ENCODE data around the gene GPANK1. TPM values are rescaled to one million over a fixed set of nuclear protein-coding genes. Genes with fewer than 3 reads are reported as not detected.

The GPANK1 gene
- total and polyA plus RNA-seq, 9 of the 15 experiments (the other 6 are each of a cell fraction or from before 2014, with no cell fraction given), result 32.2 to 111 (median 46.3) TPM

DNA sequence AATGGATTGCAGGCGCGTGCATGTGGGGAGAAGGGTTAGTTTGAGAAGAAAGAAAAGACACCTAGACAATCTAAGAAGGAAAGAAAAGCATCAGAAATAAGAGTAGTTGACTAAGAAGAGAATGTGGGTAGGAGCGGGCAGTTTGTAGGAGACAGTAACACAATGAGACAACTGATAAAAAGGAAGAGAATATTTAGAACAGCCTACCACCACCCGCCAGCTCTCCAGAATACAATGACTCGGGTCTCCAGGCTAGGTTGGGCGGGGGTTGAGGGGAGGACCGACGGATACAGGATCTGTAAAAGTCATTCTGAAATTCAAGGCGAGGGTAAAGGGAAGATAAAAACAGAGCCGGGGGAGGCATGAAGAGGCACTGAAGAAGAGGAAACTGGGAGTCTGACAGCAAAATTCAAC is 37.6 kb upstream of the GPANK1 start:
- WGBS (ENCODE audit: insufficient coverage, low coverage, missing lambda C conversion rate), result under 1% methylated on average over 10 of the region's 10 CpGs
- Histone ChIP-seq H3K27ac (ENCODE audit: extremely low read depth, low read depth, low read length) (peak overlapping the region; percentile 93), H3K79me2 (ENCODE audit: control insufficient read depth, insufficient read depth, low read length) (peaks cover 53% of the 10 kb centered on the region), H3K36me3 (ENCODE audit: control insufficient read depth, insufficient read depth, low read length) (peaks cover 40% of the 10 kb centered on the region), H4K20me1 (replicated peaks; ENCODE audit: control insufficient read depth, insufficient read depth, low read length) (no peaks in the 10 kb centered on the region; the same call in 1 of the 2 replicates), H3K9me3 (replicated peaks; ENCODE audit: control insufficient read depth, insufficient read depth, low read depth, low read length) (no peaks in the 10 kb centered on the region), H3K4me2 (ENCODE audit: insufficient read depth, low read length) (peak overlapping the region; percentile 87), H3K9me1 (ENCODE audit: control insufficient read depth, insufficient read depth, low read length) (peaks cover 5% of the 10 kb centered on the region), H3K9ac (ENCODE audit: insufficient read depth in 1 of 2, low read depth in 2 of 2, low read length in 2 of 2) (peak overlapping the region; percentile 93 to 96), H3K4me3 (peak overlapping the region; percentile 68), H2AFZ (ENCODE audit: low read depth, low read length) (peak overlapping the region; percentile 91), H3K27me3 (ENCODE audit: control insufficient read depth in 2 of 2, insufficient read depth in 2 of 2, low read length in 2 of 2) (no peaks in the 10 kb centered on the region), H3K4me1 (replicated peaks in 1 of 2; ENCODE audit: control insufficient read depth in 2 of 2, insufficient read depth in 2 of 2, low read length in 2 of 2) (peaks cover 22 to 34% of the 10 kb centered on the region in 2 experiments)
- DNase-seq (ENCODE audit: extremely low read depth in 1 of 4, low spot score in 3 of 4) (peak in 2 of 4 experiments; percentile 79 to 87), ATAC-seq (peak; percentile 61), FAIRE-seq (peak; percentile 15)
- BruUV-seq (replicated peaks), result no TSS peak
- ChIA-PET POLR2A (interaction anchor here (0.5 to 9.7 kb wide), 20 partner anchors 10 to 145 kb away, joined by 3 to 158 read pairs (median 8); partner anchors contain the start of genes C6orf47, CSNK2B, GPANK1 and LY6G6C), CTCF (ENCODE audit: low intra/inter-chr PET ratio) (interaction anchor here (1.2 kb wide), 1 partner anchor 12 kb away, joined by 3 read pairs; no protein-coding TSS in a partner anchor)
- intact Hi-C loops (cut with micrococcal nuclease), result loop anchor here (2.0 kb wide), 1 partner anchor 38 kb away; the partner anchor contains the start of gene GPANK1
- in situ Hi-C loops (cut with MboI), result no loop called here
- TF ChIP-seq HDGF (IDR thresholded peaks at IDR 0.05) (peak; percentile 67; the same call in 1 of the 2 replicates), GATAD2A (IDR thresholded peaks at IDR 0.05) (0 out of 2 replicates have a peak, but pooled peaks have one; percentile 65), KAT7 (CRISPR knock-in tag; IDR thresholded peaks at IDR 0.05; ENCODE audit: borderline replicate concordance) (peak; percentile 23; the same call in 1 of the 2 replicates), ZFP36 (IDR thresholded peaks at IDR 0.05; ENCODE audit: low read depth, low read length, partially characterized antibody) (no peak), RAD21 (CRISPR knock-in tag; conservative IDR thresholded peaks at IDR 0.05 in 1 of 2, IDR thresholded peaks at IDR 0.05 in 1 of 2) (peak; percentile 2 to 25; a peak in 1 of 4 replicates), AFF1 (IDR thresholded peaks at IDR 0.05; ENCODE audit: low read depth in 1 of 2, partially characterized antibody in 2 of 2) (peak; percentile 59 to 67), ZNF589 (CRISPR knock-in tag; IDR thresholded peaks at IDR 0.05; ENCODE audit: low read depth) (peak; percentile 79; the same call in 1 of the 2 replicates), LCOR (CRISPR knock-in tag; IDR thresholded peaks at IDR 0.05) (peak; percentile 45), HMBOX1 (IDR thresholded peaks at IDR 0.05) (no peak), DEAF1 (CRISPR knock-in tag; IDR thresholded peaks at IDR 0.05) (0 out of 2 replicates have a peak, but pooled peaks have one; percentile 1)
- TF ChIP-seq, protein P1, sequence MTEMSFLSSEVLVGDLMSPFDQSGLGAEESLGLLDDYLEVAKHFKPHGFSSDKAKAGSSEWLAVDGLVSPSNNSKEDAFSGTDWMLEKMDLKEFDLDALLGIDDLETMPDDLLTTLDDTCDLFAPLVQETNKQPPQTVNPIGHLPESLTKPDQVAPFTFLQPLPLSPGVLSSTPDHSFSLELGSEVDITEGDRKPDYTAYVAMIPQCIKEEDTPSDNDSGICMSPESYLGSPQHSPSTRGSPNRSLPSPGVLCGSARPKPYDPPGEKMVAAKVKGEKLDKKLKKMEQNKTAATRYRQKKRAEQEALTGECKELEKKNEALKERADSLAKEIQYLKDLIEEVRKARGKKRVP (CRISPR knock-in tag; IDR thresholded peaks at IDR 0.05), result 0 out of 2 replicates have a peak, but pooled peaks have one; percentile 4
